ENCODE data around the gene MTERF4.

The MTERF4 gene

GRCh38 chr2:241088376-241088775 lies 13.7 kb downstream of the MTERF4 start:
- DNase-seq, result no peak

GRCh38 chr2:241087420-241088268 lies 14.4 kb downstream of the MTERF4 start:
- no peak for DNase-seq

- no peak for DNase-seq
Measured at GRCh38 chr2:241084856-241085444, 17.1 kb downstream of the MTERF4 start.

- DNase-seq, result no peak
Measured at GRCh38 chr2:241083091-241083415, 19.0 kb downstream of the MTERF4 start.

GRCh38 chr2:241082341-241083090 lies 19.6 kb downstream of the MTERF4 start:
- no peak for DNase-seq

- DNase-seq, result no peak
Measured at GRCh38 chr2:241081643-241082340, 20.3 kb downstream of the MTERF4 start.

GRCh38 chr2:241081190-241081642 lies 20.9 kb downstream of the MTERF4 start:
- no peak for DNase-seq

GRCh38 chr2:241080405-241081189 lies 21.5 kb downstream of the MTERF4 start:
- DNase-seq, result no peak

GRCh38 chr2:241074901-241075540 lies 27.1 kb downstream of the MTERF4 start:
- no peak for DNase-seq

GRCh38 chr2:241074065-241074818 lies 27.8 kb downstream of the MTERF4 start:
- no peak for DNase-seq

- no peak for DNase-seq
Measured at GRCh38 chr2:241073166-241074064, 28.7 kb downstream of the MTERF4 start.

- no peak for DNase-seq
Measured at GRCh38 chr2:241072553-241073165, 29.4 kb downstream of the MTERF4 start.

- DNase-seq, result no peak
Measured at GRCh38 chr2:241072151-241072550, 29.9 kb downstream of the MTERF4 start.

GRCh38 chr2:241071677-241072111 lies 30.4 kb downstream of the MTERF4 start:
- DNase-seq, result no peak

- no peak for DNase-seq
Measured at GRCh38 chr2:241070811-241071676, 31.0 kb downstream of the MTERF4 start.

GRCh38 chr2:241070361-241070760 lies 31.7 kb downstream of the MTERF4 start:
- DNase-seq, result no peak

GRCh38 chr2:241069821-241070281 lies 32.2 kb downstream of the MTERF4 start:
- DNase-seq, result no peak

Measured in NCI-H1930 (cell line).